NT2/D1 (cell line): ENCODE data around the gene OPTN.

ENCODE experiments used
- SUZ12 ChIP-seq: IDR thresholded peaks from 2 replicates; pipeline ENCODE4 v1.6.1; 2011; ENCODE audit not compliant: insufficient read length, insufficient read depth; ENCODE audit errors: extremely low read depth
- YY1 ChIP-seq: IDR thresholded peaks from 2 replicates; pipeline ENCODE4 v1.6.1; 2011; ENCODE audit not compliant: insufficient read length, insufficient read depth
- ZNF274 ChIP-seq: IDR thresholded peaks from 2 replicates; pipeline ENCODE4 v1.6.1; 2011; ENCODE audit warnings: mild to moderate bottlenecking, low read depth, low read length

GRCh38 chr10:13113544-13113943 is 13.6 kb downstream of the OPTN start:
- no peak for TF ChIP-seq ZNF274
- TF ChIP-seq SUZ12 = no peak
- TF ChIP-seq YY1 = no peak
